ENCODE results near the gene CPM. TPM values are rescaled to one million over a fixed set of nuclear protein-coding genes. Genes with fewer than 3 reads are reported as not detected.

CPM gene
- total RNA-seq, 4 donors from 2014 or later, result 30.2 to 51.9 (median 35.0) TPM

DNA sequence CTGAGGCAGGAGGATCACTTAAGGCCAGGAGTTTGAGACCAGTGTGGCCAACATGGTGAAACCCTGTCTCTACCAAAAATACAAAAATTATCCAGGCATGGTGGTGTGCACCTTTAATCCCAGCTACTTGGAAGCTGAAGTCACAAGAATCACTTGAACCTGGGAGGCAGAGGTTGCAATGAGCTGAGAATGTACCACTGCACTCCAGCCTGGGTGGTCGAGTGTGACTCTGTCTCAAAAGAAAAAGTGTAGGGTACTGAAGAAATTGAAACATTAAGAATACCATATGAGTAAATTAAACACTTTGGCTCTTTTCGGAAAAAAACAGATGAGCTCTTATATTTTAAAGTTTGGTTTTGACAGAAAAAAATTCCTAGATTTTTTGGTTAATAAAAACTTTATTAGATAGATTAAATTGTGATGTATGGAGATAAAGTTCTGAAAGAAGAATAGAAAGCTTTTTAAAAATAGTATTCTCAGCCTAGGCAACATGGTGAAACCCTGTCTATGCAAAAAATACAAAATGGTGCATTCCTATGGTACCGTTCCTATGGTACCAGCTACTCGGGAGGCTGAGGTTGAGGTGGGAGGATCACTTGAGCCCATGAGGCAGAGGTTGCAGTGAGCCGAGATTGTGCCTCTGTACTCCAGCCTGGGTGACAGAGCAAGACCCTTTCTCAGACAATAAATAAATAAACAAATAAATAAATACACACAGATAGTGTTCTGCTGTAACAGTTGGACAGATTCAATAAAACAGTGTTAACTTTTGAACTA, 104.9 kb downstream of the CPM start:
- 80% methylated on average over 5 of the region's 5 CpGs for WGBS
- intact Hi-C loops (cut with DNase I), result no loop called here
- H3K4me3 ChIP-seq, result no peak overlapping the region
- H3K27ac ChIP-seq (replicated peaks in 1 of 4), result no peak overlapping the region
- H3K36me3 ChIP-seq, result peaks cover 57 to 95% (median 80%) of the 10 kb centered on the region in 4 donors
- TF ChIP-seq EP300 (IDR thresholded peaks at IDR 0.05), result no peak
- H3K27me3 ChIP-seq, result no peaks in the 10 kb centered on the region
- H3K4me1 ChIP-seq, result peaks cover 0 to 15% (median 5%) of the 10 kb centered on the region in 4 donors
- DNase-seq (ENCODE audit: extremely low spot score), result no peak
- no peaks in the 10 kb centered on the region for H3K9me3 ChIP-seq

GRCh38 chr12:68825569-68826217, 107.3 kb downstream of the CPM start:
- peaks cover 62 to 97% (median 84%) of the 10 kb centered on the region in 4 donors for H3K36me3 ChIP-seq

GRCh38 chr12:68824597-68825250, 108.2 kb downstream of the CPM start:
- Histone ChIP-seq H3K27me3 (no peaks in the 10 kb centered on the region), H3K4me1 (peaks cover 0 to 9% (median 7%) of the 10 kb centered on the region in 4 donors), H3K36me3 (peaks cover 63 to 99% (median 86%) of the 10 kb centered on the region in 4 donors), H3K4me3 (no peak overlapping the region), H3K9me3 (no peaks in the 10 kb centered on the region), H3K27ac (replicated peaks in 1 of 4) (no peak overlapping the region)
- WGBS, result 96% methylated on average over 16 of the region's 16 CpGs
- intact Hi-C loops (cut with DNase I), result no loop called here
- no peak for DNase-seq (ENCODE audit: extremely low spot score)
- TF ChIP-seq CTCF (IDR thresholded peaks at IDR 0.05) (no peak), POLR2AphosphoS5 (IDR thresholded peaks at IDR 0.05) (no peak), EP300 (IDR thresholded peaks at IDR 0.05) (no peak), POLR2A (IDR thresholded peaks at IDR 0.05; ENCODE audit: low read depth) (no peak)

More at GRCh38 chr12:68825569-68826217, 107.3 kb downstream of the CPM start:
- no peak for DNase-seq (ENCODE audit: extremely low spot score)
- 96% methylated on average over 11 of the region's 11 CpGs for WGBS
- Histone ChIP-seq H3K27ac (replicated peaks in 1 of 4) (no peak overlapping the region), H3K27me3 (no peaks in the 10 kb centered on the region), H3K9me3 (no peaks in the 10 kb centered on the region), H3K4me3 (no peak overlapping the region), H3K4me1 (peaks cover 0 to 9% (median 7%) of the 10 kb centered on the region in 4 donors)
- intact Hi-C loops (cut with DNase I), result no loop called here
- TF ChIP-seq POLR2AphosphoS5 (IDR thresholded peaks at IDR 0.05) (no peak), CTCF (IDR thresholded peaks at IDR 0.05) (no peak), EP300 (IDR thresholded peaks at IDR 0.05) (no peak), POLR2A (IDR thresholded peaks at IDR 0.05; ENCODE audit: low read depth) (no peak)

GRCh38 chr12:68824131-68824530, 108.8 kb downstream of the CPM start:
- TF ChIP-seq POLR2A (IDR thresholded peaks at IDR 0.05; ENCODE audit: low read depth) (no peak), POLR2AphosphoS5 (IDR thresholded peaks at IDR 0.05) (no peak), EP300 (IDR thresholded peaks at IDR 0.05) (no peak), CTCF (IDR thresholded peaks at IDR 0.05) (no peak)
- Histone ChIP-seq H3K4me3 (no peak overlapping the region), H3K9me3 (no peaks in the 10 kb centered on the region), H3K27ac (replicated peaks in 1 of 4) (no peak overlapping the region), H3K27me3 (no peaks in the 10 kb centered on the region), H3K36me3 (peaks cover 62 to 99% (median 87%) of the 10 kb centered on the region in 4 donors), H3K4me1 (peaks cover 0 to 9% (median 7%) of the 10 kb centered on the region in 4 donors)
- WGBS, result 97% methylated on average over 5 of the region's 5 CpGs
- intact Hi-C loops (cut with DNase I), result no loop called here
- no peak for DNase-seq (ENCODE audit: extremely low spot score)

DNA sequence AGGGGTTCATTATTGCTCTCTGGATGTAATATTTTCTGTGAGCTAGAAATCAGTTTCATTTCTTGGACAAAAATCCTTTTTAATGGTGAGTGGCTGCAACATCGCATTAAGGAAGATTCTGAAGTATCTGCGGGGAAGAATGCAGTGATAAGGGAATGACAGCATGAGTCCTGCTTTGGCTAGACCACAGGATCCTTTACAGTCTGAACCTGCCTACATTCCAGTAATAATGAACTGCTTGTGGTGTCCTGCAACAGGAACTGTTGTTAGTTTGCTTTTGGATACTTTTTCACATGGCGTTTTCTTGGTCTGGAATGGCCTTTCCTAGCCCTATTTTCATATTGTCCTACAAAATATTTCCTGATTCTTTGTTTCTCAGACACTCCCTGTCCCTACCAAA, 109.3 kb downstream of the CPM start:
- peaks cover 61 to 99% (median 87%) of the 10 kb centered on the region in 4 donors for H3K36me3 ChIP-seq

More for the DNA sequence above, 109.3 kb downstream of the CPM start:
- Histone ChIP-seq H3K4me1 (peaks cover 0 to 9% (median 7%) of the 10 kb centered on the region in 4 donors), H3K4me3 (no peak overlapping the region), H3K27me3 (no peaks in the 10 kb centered on the region), H3K27ac (replicated peaks in 1 of 4) (no peak overlapping the region), H3K9me3 (no peaks in the 10 kb centered on the region)
- intact Hi-C loops (cut with DNase I), result no loop called here
- no peak for DNase-seq (ENCODE audit: extremely low spot score)
- 85% methylated on average over 3 of the region's 3 CpGs for WGBS
- TF ChIP-seq POLR2A (IDR thresholded peaks at IDR 0.05; ENCODE audit: low read depth) (no peak), EP300 (IDR thresholded peaks at IDR 0.05) (no peak), POLR2AphosphoS5 (IDR thresholded peaks at IDR 0.05) (no peak), CTCF (IDR thresholded peaks at IDR 0.05) (no peak)
